ENCODE measurements around the gene HCRTR1. TPM values are rescaled to one million over a fixed set of nuclear protein-coding genes. Genes with fewer than 3 reads are reported as not detected.

Gene HCRTR1
- total RNA-seq, 6 experiments from 2014 or later, result not detected

DNA sequence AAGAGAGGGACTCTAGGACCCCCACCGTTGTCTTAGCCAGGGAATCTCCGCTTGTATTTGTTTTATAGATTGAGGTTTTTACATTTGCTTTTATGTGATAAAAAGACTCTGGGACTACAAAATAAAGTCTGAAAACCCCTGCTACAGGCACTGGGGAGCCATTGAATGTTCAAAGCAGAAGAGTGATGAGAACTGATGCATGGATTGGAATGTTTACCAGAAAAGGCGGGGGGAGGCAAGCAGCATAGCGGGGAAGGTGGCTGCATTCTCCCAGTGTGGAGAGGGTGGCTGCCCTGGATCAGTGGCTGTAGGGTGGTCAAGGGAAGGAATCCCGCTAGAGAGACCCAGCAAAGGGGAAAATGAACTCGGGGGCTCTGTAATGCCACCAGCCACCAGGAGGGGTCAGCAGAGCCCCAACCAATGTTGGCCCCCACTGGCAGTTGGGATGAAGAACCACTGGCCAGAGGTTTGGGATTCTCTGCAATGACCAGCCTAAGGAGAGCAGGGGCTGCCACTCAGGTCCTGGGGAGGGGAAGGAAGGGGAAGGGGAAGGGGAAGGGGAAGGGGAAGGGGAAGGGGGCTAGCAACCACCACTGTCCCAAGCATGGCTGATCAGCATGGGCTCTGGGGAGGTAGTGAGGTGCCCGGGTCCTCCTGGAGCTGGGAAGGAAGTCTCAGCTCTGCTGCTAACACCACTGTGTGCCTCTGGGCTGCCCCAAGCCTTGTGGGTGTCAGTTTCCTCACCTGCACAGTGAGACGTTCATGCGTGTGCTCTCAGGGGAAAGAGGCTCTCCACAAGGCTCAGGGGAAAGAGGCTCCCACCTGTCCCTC, 46.3 kb downstream of the HCRTR1 start:
- H3K4me1 Mint-ChIP-seq (ENCODE audit: low read depth), result peaks cover 21% of the 10 kb centered on the region
- no peak overlapping the region for H3K4me3 Mint-ChIP-seq
- DNase-seq, result no peak
- H3K27ac Mint-ChIP-seq, result no peak overlapping the region; the same call in 1 of the 2 replicates
- peaks cover 3% of the 10 kb centered on the region for H3K27me3 Mint-ChIP-seq (ENCODE audit: insufficient read depth)
- H3K9me3 Mint-ChIP-seq, result no peaks in the 10 kb centered on the region
- TF ChIP-seq, protein P1, sequence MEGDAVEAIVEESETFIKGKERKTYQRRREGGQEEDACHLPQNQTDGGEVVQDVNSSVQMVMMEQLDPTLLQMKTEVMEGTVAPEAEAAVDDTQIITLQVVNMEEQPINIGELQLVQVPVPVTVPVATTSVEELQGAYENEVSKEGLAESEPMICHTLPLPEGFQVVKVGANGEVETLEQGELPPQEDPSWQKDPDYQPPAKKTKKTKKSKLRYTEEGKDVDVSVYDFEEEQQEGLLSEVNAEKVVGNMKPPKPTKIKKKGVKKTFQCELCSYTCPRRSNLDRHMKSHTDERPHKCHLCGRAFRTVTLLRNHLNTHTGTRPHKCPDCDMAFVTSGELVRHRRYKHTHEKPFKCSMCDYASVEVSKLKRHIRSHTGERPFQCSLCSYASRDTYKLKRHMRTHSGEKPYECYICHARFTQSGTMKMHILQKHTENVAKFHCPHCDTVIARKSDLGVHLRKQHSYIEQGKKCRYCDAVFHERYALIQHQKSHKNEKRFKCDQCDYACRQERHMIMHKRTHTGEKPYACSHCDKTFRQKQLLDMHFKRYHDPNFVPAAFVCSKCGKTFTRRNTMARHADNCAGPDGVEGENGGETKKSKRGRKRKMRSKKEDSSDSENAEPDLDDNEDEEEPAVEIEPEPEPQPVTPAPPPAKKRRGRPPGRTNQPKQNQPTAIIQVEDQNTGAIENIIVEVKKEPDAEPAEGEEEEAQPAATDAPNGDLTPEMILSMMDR (IDR thresholded peaks at IDR 0.05), result peak; percentile 89
- H3K36me3 Mint-ChIP-seq (ENCODE audit: low read depth), result peaks cover 7% of the 10 kb centered on the region

DNA sequence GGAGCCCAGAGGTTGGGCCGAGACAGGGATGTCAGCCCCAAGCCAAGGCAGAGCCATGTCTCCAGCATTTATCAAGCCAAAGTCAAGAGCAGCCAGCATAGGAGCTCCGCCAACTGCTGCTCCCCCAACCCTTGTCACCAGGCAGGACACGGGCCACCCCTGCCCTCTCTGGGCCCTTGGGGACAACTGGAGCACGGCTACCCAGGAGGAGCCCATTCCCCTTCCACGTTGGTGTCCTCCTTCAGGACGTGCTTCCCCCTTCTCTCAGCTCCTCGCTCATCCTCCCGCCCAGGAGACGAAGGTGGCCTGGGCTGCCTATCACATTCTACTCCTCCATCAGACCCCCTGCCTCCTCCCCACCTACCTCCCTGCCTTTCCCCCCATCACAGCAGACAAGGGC, 47.0 kb downstream of the HCRTR1 start:
- DNase-seq, result no peak
- Mint-ChIP-seq H3K9me3 (no peaks in the 10 kb centered on the region), H3K27ac (peak overlapping the region; percentile 31), H3K27me3 (ENCODE audit: insufficient read depth) (peaks cover 3% of the 10 kb centered on the region), H3K4me3 (no peak overlapping the region), H3K4me1 (ENCODE audit: low read depth) (peaks cover 16% of the 10 kb centered on the region), H3K36me3 (ENCODE audit: low read depth) (peaks cover 14% of the 10 kb centered on the region)
- TF ChIP-seq, protein P1 (IDR thresholded peaks at IDR 0.05), result no peak

DNA sequence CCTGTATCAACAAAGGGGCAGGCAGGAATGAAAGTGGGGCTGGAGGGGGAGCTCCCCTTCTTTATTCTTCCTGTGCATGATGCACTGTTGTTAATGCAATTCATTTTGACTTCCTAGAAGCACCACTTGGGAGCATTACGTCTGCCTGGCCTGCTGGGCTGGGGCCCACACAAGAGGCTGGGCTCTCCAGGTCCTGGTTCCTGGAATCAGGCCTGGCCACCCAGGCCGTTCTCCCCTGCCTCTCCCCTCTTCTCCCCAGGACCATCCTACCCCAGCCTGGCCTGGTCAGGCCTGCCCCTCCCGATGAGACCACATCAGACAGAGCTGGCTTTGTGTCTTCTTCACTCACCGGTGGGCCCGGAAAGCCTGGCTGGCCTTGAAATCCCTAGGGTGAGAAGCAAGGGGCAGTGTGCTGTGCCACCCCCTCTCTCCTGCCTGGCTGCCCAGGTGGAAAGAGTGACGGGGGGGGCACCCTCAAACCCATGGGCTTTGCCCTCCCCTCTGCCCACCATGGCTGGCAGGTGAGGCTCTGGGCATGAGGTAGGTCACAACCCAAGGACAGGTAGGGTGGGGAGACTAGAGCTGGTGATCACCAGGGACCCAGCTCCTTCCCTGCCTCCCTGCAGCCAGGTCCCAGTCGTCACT, 47.9 kb downstream of the HCRTR1 start:
- peaks cover 25% of the 10 kb centered on the region for H3K4me1 Mint-ChIP-seq (ENCODE audit: low read depth)
- no peak for DNase-seq
- peaks cover 20% of the 10 kb centered on the region for H3K36me3 Mint-ChIP-seq (ENCODE audit: low read depth)
- no peaks in the 10 kb centered on the region for H3K9me3 Mint-ChIP-seq
- no peak overlapping the region for H3K4me3 Mint-ChIP-seq
- H3K27ac Mint-ChIP-seq, result no peak overlapping the region; the same call in 1 of the 2 replicates
- TF ChIP-seq, protein P1 (IDR thresholded peaks at IDR 0.05), result no peak
- H3K27me3 Mint-ChIP-seq (ENCODE audit: insufficient read depth), result peaks cover 3% of the 10 kb centered on the region

DNA sequence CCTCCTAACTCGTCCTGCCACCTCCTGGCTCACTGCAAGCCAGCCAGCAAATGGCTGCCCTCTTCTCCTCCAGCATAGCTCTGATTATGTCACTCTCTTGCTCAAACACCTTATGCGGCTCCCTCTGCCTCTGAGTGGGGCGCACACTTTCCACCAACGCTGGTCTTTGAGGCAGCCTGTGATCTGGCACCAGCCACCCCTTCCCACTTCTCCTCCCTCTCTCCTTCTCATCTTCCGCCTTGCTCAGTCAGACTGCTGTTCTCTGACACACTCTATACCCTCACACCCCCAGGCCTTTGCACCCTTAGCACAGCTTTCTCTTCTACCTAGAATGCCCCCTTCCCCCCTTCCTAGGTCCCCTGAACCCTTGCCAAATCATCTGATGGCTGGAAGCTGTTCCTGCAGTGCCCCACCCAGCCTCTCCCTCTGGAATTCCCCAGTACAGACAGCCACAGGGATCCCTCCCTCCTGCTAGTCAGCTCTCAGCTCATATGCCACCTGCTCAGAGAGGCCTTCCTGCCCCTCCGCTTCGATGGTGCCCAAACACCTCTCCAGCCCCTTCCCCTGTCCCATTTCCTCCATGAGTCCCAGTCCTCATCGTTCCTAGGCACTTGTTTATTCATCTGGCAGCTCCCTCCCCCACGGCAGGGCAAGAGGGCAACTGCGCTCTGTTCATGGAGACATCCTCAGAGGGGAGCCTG, 48.9 kb downstream of the HCRTR1 start:
- Mint-ChIP-seq H3K9me3 (no peaks in the 10 kb centered on the region), H3K27ac (peak overlapping the region; percentile 10), H3K4me1 (ENCODE audit: low read depth) (peaks cover 26% of the 10 kb centered on the region), H3K4me3 (no peak overlapping the region), H3K27me3 (ENCODE audit: insufficient read depth) (peaks cover 3% of the 10 kb centered on the region), H3K36me3 (ENCODE audit: low read depth) (peaks cover 20% of the 10 kb centered on the region)
- TF ChIP-seq, protein P1 (IDR thresholded peaks at IDR 0.05), result no peak
- DNase-seq, result no peak

DNA sequence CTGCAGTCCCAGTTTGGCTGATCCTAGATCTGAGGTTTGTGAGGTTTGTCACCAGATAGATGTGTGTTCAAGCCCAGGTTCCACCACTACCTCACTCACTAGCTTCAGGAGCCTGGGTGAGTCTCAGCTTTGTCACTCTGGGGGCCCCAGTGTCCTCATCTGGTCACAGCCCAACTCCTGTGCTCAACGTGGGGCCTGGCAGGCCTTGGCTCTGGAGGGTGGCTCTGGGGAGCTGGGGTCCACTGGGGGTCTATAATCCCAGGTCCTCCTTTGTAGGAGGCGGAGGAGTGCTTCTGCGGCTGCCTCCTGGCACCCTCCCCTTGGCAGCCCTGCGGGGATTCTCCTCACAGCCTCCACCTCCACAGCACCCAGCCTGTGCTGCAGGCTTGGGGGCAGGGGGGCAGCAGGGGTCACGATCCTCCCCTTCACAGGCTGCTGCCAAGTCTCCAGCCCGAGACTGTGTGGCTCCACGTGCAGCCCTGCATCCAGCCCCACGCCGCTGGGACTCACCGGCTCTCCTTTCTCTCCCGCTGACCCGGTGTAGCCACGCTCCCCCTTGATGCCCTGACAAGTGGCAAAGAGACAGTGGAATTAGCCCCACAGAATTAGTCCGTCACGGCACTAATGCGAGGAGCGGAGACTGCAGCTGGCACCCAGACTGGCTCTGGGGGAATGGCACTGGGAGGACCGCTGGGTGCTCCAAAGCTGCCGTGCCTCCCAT, 49.7 kb downstream of the HCRTR1 start:
- Mint-ChIP-seq H3K36me3 (ENCODE audit: low read depth) (peaks cover 26% of the 10 kb centered on the region), H3K27me3 (ENCODE audit: insufficient read depth) (peaks cover 3% of the 10 kb centered on the region), H3K9me3 (no peaks in the 10 kb centered on the region), H3K4me1 (ENCODE audit: low read depth) (peaks cover 26% of the 10 kb centered on the region), H3K4me3 (no peak overlapping the region), H3K27ac (no peak overlapping the region)
- no peak for DNase-seq
- TF ChIP-seq, protein P1 (IDR thresholded peaks at IDR 0.05), result no peak
